ENCODE data around the gene NFIL3.

NFIL3 gene

GRCh38 chr9:91421971-91422757 lies 1.5 kb downstream of the NFIL3 start:
- DNase-seq (ENCODE audit: low read depth in 3 of 3) = no peak

GRCh38 chr9:91421128-91421765 lies 2.4 kb downstream of the NFIL3 start:
- DNase-seq (ENCODE audit: low read depth in 3 of 3) = no peak

DNA sequence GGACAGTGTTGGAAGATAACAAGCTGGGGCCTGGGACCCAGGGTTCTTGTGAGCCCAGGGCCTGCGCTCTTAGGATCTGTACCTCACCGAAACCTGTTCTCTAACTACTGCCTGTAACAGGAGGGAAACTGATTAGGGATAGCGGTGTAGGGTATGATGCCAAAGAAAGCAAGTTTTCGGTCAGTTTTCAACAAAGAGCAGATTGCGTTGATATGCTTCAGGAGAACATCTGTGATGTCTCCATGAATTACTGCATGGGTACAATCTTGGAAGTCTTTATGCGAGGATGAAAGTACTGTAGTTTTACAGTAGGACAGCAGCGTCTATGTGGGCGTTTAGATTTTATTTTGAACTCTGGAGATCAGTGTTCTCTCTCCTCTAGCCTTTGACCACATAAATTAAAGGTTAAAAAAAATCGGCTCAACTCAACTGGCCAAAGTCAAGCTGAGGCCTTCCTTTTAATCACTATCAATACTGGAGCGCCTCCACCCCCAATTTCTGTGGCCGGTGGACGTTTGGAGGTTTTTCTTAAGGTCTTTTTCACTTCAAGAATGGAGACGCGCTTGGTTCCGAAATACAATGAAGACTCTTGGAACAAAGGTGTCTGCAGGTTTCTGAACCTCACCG lies 3.0 kb downstream of the NFIL3 start:
- DNase-seq (ENCODE audit: low read depth in 3 of 3) = no peak

DNA sequence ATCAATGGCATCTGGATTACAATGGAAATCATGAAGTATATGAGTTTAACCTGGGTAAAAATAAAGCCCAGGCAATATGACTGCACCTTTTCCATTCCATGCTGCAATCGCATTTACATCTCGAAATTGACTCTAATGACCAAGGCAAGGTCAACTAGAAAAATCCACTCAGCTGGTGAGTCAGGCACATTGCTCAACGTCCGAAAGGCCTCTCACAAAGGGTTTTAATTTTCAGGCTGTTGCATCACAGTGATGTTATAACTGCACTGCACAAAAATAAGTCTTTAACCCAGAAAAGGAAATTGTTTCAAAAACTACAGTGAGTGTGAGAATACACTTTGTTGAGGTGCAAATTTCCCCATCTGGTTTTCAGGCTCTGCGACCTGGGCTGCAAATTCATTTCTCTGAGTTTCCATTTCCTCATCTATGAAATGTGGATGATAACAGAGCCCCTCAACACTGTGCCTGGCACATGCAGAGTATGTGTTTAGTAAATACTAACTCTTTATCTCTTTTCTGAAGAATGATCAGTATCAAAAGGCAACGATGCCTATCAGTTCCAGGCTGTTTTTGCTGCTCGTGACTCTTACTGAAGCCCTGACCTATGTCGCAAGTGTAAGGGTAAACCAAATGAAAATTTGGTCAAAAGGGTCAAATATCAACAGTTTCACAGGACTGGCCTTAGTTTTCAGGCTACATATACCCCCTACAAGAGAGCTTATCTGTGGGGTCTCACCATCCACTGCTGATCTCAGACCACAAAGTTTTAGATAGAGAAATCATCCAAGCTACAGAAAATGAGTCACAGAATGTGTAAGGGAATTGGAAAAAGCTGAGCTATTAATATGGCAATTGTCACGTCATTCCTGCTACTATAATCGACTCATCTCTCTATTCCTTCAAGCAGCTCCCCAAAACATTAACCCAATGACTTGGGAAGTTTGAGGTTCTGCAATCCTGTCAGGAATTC lies 4.1 kb downstream of the NFIL3 start:
- peak in 1 of 3 experiments; percentile 32 for DNase-seq (ENCODE audit: low read depth in 3 of 3)

DNA sequence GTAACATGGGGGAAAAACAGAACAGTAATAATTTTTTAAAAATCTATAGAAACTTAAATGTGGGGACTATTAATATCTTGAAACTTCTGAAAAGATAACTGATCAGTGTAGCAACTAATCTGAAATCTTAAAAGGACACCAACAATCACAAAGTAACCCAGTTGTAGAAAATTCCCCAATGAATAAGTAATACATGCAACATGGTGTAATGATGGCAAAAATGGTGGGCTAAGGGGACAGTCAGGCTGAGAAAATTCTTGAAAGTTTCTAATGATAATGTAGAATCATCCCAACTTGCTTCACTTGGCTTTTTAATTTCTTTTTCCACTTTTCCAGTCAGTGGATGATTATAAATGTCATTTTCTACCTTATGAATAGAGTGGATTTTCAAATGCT lies 5.4 kb downstream of the NFIL3 start:
- DNase-seq (ENCODE audit: low read depth in 3 of 3) = no peak

DNA sequence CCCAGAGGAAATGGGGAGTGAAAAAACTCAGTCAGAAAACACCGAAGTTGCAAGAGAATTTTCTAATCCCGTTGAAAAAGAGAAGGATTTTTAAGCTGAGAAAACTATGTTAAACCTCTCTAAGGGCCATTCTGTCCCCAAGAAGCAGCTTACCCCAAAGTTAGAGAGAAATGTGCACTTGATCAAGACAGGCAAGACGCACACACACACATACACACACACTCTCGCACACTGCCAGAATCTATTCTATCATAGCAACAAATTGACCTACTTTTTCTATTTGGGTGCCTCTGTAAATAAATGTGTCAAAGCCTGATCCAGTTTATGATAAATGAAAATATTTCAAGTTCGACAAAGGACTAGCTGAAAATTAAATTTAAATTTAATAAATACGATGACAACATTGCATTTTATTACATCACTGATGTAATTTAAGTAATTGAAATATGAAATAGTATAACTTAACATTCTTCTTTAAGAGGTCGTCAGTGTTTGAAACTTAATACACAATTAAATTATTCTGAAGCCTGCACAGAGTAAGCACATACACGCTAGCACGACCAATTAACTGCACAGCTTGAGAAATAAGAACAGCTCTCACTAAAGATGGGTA lies 5.9 kb downstream of the NFIL3 start:
- DNase-seq (ENCODE audit: low read depth in 3 of 3) = no peak

GRCh38 chr9:91416096-91416712 lies 7.4 kb downstream of the NFIL3 start:
- no peak for DNase-seq (ENCODE audit: low read depth in 3 of 3)

DNA sequence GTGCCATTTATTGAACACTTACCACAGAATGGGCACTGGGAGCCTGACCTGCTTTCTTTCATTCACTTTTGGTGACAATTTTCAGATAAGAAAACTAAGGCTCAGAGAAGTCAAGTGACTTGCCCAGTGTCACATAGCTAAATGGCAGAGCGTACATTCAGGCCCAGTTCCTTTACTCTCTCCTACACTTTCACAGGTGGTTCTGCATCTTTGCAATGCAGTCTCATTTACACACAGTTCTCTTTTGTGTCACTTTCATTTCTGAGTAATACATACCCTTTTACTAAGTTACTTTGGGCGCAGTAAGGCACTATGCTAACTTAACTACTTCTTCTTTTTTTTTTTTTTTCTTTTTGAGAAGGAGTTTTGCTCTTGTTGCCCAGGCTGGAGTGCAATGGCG lies 8.3 kb downstream of the NFIL3 start:
- no peak for DNase-seq (ENCODE audit: low read depth in 3 of 3)

GRCh38 chr9:91412941-91413340 lies 10.7 kb downstream of the NFIL3 start:
- no peak for DNase-seq (ENCODE audit: low read depth in 3 of 3)

DNA sequence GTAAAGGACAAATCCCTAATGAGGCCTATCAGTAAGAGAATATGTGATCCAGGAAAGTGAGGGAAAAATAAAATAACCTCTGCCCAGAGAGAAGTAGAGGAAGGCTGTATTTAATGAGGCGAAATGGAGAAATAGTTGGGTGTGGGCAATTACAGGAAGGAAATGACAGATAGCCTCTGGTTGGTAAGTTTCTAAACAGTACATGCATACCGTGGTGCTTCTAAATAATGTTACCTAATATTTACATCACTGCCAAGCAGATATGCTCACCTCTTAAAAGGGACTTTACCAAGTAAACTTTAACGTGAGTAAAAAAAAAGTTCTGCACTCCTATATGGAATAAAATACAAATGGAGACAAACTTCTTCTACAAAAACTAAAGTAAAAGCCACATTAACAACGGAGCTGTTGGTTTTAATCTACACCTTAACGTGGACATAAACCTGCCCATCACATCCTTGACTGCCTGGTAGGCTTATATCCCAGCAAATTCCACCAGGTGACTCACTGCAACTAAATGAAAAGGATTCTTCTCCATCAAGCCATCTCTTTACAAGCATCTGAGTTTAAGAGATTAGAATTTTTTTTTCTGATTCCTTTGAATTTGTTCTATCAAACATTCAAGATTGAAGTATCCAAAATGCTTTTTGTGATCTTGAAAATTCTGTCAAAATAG lies 12.4 kb downstream of the NFIL3 start:
- DNase-seq (ENCODE audit: low read depth in 3 of 3) = no peak

- DNase-seq (ENCODE audit: low read depth in 3 of 3) = no peak
Observed at GRCh38 chr9:91410161-91410560, 13.5 kb downstream of the NFIL3 start.

DNA sequence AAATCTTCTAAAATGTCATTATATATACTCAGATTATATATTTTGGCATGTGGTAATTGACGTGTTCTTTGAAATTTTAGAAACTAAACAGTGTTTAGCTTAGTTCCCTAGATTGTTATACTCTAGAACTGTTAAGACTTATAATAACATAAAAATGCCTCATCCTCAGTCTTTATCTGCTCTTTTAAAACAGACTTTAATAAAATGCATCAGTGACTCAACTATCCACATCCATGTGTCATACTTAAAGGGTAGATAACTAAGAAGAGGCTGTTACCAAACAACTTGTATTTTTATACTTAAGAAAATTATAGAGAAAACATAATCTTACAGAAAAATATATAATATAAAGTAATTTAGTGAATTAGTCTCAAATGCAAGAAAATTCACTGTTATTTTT lies 15.2 kb downstream of the NFIL3 start:
- no peak for DNase-seq (ENCODE audit: low read depth in 3 of 3)

- no peak for DNase-seq (ENCODE audit: low read depth in 3 of 3)
Observed at GRCh38 chr9:91407580-91408318, 15.9 kb downstream of the NFIL3 start.

DNA sequence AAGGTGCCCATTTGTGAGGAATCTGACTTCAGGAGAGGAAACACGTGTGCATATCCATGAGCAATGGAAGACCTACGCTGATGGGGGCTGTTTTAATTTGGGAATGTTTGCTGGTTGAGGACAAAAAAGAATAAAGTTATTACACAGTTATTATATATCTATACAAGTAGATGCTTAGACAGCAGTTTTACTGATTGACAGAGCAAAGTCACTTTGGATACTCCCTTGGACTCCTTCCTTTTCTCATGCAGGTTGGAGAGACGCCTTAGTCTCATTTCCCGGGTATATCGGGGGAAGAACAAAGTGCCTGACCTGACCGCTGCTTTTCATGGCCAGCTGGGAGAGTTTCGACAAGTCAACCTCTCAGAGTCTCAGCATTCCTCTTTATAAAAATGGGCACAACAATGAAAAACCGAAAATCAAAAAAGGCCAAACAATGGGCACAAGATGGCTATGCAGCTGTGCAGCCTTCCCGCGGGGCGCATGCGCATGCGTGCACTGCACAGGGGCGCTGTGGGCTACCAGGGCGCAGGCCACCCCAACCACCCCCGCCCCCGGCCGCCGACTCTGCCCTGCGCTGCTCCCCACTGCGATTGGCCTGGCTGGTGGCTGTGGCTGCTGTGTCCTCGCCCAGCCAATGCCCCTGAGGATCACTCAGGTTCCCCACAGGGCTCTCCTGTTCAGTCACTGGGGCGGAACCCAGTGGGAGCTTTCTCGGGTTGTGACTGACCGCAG lies 18.1 kb downstream of the NFIL3 start:
- DNase-seq (ENCODE audit: low read depth in 3 of 3) = no peak

DNA sequence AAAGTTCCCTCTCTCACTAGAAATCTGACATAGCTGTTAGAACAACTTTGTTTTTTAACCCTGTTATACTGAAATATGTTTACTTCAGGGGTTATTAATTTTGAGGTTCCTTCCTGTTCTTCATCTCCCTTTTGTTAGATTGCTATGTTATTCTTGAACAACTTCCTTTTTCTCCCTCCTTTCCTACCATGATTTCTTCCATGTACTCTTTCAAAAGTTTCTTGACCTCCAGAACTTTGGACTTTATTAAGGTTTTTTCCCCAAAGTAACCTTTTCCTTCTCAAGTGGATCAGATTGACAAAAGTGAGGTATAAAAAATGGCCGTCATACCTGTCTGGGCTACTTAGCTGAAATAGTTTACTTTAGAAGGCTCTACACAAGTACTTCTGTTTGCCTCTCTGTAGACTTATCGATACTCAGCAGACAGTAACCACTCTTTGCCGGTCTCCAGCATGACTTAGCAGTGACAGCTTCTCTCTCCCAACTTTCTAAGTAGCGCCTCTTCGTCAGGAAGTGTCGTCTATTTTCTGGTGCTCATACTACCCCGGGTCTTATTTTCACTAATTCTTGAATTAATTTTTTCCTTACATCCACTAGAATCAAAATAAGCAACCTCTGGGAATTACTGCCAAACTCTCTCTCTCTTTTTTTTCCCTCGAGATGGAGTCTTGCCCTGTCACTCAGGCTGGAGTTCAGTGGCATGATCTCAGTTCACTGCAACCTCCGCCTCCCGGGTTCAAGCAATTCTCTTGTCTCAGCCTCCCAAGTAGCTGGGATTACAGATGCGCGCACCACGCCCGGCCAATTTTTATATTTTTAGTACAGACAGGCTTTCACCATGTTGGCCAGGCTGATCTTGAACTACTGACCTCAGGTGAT lies 19.7 kb downstream of the NFIL3 start:
- DNase-seq (ENCODE audit: low read depth in 3 of 3) = no peak

DNA sequence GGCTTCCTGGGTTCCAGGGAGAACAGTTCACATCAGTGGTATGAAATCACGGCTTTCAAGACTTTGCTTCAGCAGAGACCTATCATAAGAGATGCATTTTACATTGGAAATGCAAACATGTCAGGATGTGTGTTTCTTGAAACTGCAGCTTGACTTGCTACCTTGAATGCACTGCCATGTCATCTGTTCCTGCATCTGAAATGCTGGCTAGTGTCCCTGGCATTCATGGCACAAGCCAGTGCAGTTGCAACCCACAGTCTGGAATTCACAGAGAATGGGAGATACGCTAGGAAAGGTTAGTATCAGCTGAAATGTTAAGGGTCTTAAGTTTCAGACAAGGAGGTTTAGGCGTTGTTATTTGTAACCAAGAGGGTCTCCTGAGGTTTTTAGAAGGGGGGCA lies 24.7 kb downstream of the NFIL3 start:
- no peak for DNase-seq (ENCODE audit: low read depth in 3 of 3)

DNA sequence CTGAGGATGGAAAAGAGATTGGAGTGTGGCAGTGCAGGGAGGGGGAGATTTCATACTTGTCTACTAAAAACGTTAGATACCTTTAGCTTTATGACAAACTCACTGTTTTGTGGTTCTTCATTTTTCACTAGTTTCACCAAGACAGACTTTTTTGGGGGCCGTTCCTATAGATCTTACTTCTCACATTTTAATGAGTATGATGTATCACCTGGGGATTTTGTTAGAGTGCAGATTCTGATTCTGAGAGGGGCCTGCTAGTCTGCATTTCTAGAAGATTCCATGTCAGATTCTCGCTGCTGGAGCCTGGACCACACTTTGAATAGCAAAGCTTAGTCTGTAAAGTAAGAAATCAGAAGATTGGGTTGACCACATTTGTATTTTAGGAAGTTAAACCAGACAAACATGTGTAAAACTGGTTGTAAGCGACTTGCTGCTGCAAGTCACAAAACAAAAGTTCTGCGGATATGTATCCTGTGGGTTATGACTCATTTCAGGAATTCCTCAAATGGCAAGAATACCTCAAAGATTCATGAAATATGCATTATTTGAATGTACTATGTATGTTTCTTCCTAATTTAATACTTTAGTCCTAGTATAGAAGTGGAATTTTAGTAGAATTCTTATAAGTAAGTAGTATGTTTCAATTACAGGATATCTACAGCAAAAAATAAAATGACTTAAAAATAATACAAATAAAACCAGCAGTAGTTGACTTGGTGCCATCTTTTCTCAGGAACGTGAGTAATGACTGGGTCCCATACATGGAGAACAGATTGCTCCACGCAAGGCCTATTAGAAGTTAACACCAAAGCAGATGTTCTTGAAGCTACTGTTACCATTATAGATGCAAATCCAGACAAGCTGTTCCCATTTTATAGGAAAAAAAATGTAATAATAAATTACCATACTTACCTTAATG lies 27.8 kb downstream of the NFIL3 start:
- DNase-seq (ENCODE audit: low read depth in 3 of 3) = no peak

All from stimulated activated CD4-positive, alpha-beta T cell treated with anti-CD3 and anti-CD28 coated beads, TNF-alpha, amount 100 ng/mL, for 24 hours (primary cell).